GM12891 (cell line): ENCODE measurements around the gene INSYN2A.

Source experiments
- PAX5 ChIP-seq: IDR thresholded peaks from 2 replicates; pipeline ENCODE4 v1.6.1; 2011; ENCODE audit warnings: low read length, moderate library complexity, mild to moderate bottlenecking; ENCODE audit not compliant: insufficient read depth, severe bottlenecking
- POLR2A ChIP-seq: IDR thresholded peaks from 2 replicates; pipeline ENCODE4 v1.6.1; 2011; ENCODE audit warnings: low read depth, low read length, control low read depth
- POLR2AphosphoS5 ChIP-seq: IDR thresholded peaks from 2 replicates; pipeline ENCODE4 v1.6.1; 2011; ENCODE audit warnings: low read depth, low read length, control low read depth
- SPI1 ChIP-seq: IDR thresholded peaks from 2 replicates; pipeline ENCODE4 v1.6.1; 2011; ENCODE audit warnings: low read depth, low read length, control low read depth

GRCh38 chr10:127190427-127190826 lies 6.0 kb downstream of the INSYN2A start:
- TF ChIP-seq POLR2A (no peak), SPI1 (no peak), PAX5 (no peak), POLR2AphosphoS5 (no peak)
